Panc1 (cell line): Measurements from ENCODE around the gene ARHGEF28. TPM values are rescaled to one million over a fixed set of nuclear protein-coding genes. Genes with fewer than 3 reads are reported as not detected.

Experiments
- ATAC-seq: fragments of 200-7000 bp; cut with Tn5 transposase; 2 replicates; pipeline ENCODE4 v1.9.1; 2020; ENCODE audit warnings: mild to moderate bottlenecking, moderate library complexity
- BruUV-seq: library from RNA; stranded (reverse); fragments of 400-500 nt; replicated peaks from 2 replicates; lab custom pipeline; 2021; lab: Mats Ljungman, UMichigan
- CTCF ChIA-PET: fragments of 300-600 bp; sonication (Branson Sonifier 250); formaldehyde crosslinking; loops from one replicate; lab custom pipeline; 2022; ENCODE audit warnings: antibody characterized with exemption; lab: Charles Lee
- POLR2A ChIA-PET: fragments of 300-600 bp; sonication (Branson Sonifier 250); formaldehyde crosslinking; loops from one replicate; lab custom pipeline; 2022; ENCODE audit warnings: antibody characterized with exemption; lab: Charles Lee
- DNase-seq: peaks from one replicate; pipeline ENCODE4 v3.0.0-alpha.2; 2010; ENCODE audit warnings: low read depth, low spot score
- H3K27ac ChIP-seq: 2 replicates; pipeline ENCODE4 v1.5.1; 2011; ENCODE audit warnings: mild to moderate bottlenecking, low read length, inconsistent platforms
- H3K27me3 ChIP-seq: fragments of 200-500 bp; sonication (Bioruptor generic); 2 replicates; pipeline ENCODE4 v1.6.0; 2014; ENCODE audit warnings: low read length, inconsistent platforms; ENCODE audit not compliant: control insufficient read depth, insufficient read depth
- H3K36me3 ChIP-seq: fragments of 200-500 bp; sonication (Bioruptor generic); 2 replicates; pipeline ENCODE4 v1.5.1; 2014; ENCODE audit warnings: inconsistent platforms, mild to moderate bottlenecking, low read length, moderate library complexity; ENCODE audit not compliant: control insufficient read depth, insufficient read depth
- H3K4me1 ChIP-seq: 2 replicates; pipeline ENCODE4 v1.5.1; 2011; ENCODE audit warnings: inconsistent platforms, mild to moderate bottlenecking, low read length, moderate library complexity; ENCODE audit not compliant: control insufficient read depth, insufficient read depth
- H3K4me3 ChIP-seq, 2 experiments: 2 replicates each; pipeline ENCODE4 v1.5.1; 2011 to 2012; ENCODE audit warnings: low read depth in 2 of 2, low read length in 2 of 2, mild to moderate bottlenecking in 2 of 2, inconsistent platforms in 1 of 2, moderate library complexity in 1 of 2
- H3K9me3 ChIP-seq: fragments of 200-500 bp; sonication (Bioruptor generic); 2 replicates; pipeline ENCODE4 v1.5.1; 2014; ENCODE audit warnings: low read depth, mild to moderate bottlenecking, inconsistent platforms, low read length, moderate library complexity; ENCODE audit not compliant: control insufficient read depth, insufficient read depth
- POLR2AphosphoS5 ChIP-seq: IDR thresholded peaks from 2 replicates; pipeline ENCODE4 v1.6.1; 2012; ENCODE audit warnings: mild to moderate bottlenecking, low read depth, low read length, moderate library complexity
- SIN3A ChIP-seq: IDR thresholded peaks from 2 replicates; pipeline ENCODE4 v1.6.1; 2012; ENCODE audit warnings: low read depth, mild to moderate bottlenecking, low read length, moderate library complexity, borderline replicate concordance; ENCODE audit not compliant: insufficient read depth
- TCF7L2 ChIP-seq: IDR thresholded peaks from 2 replicates; pipeline ENCODE4 v1.6.1; 2011; ENCODE audit warnings: mild to moderate bottlenecking, low read depth, low read length, inconsistent platforms
- in situ Hi-C: cut with HindIII; loops from 2 replicates; pipeline ENCODE4 v1.10.0; 2016; ENCODE audit warnings: low sequenced_read_pairs, low pct_unique_long_range_greater_than_20kb
- intact Hi-C: fragments of 100-400 bp; cut with micrococcal nuclease; formaldehyde crosslinking; loops from one replicate; pipeline ENCODE4 v1.10.0; 2022; ENCODE audit not compliant: unreplicated experiment
- total RNA-seq: library from RNA; stranded (reverse); gene quantifications from one replicate; pipeline ENCODE4 v1.2.1, GENCODE V29; 2021; ENCODE audit not compliant: unreplicated experiment
- TF ChIP-seq, protein P1 (sequence below), 2 experiments: IDR thresholded peaks; 2 replicates each; pipeline ENCODE4 v1.6.1; 2011 to 2012; ENCODE audit warnings: low read depth in 2 of 2, control low read depth in 1 of 2, low read length in 1 of 2, mild to moderate bottlenecking in 1 of 2, moderate library complexity in 1 of 2; ENCODE audit not compliant: insufficient read depth in 1 of 2
- TF ChIP-seq, protein P2 (sequence below): fragments of 450-650 bp; IDR thresholded peaks from 2 replicates; pipeline ENCODE4 v1.5.1; 2017; ENCODE audit warnings: mild to moderate bottlenecking

Gene ARHGEF28
- total RNA-seq, 1 experiment from 2014 or later: 34.8 TPM

DNA sequence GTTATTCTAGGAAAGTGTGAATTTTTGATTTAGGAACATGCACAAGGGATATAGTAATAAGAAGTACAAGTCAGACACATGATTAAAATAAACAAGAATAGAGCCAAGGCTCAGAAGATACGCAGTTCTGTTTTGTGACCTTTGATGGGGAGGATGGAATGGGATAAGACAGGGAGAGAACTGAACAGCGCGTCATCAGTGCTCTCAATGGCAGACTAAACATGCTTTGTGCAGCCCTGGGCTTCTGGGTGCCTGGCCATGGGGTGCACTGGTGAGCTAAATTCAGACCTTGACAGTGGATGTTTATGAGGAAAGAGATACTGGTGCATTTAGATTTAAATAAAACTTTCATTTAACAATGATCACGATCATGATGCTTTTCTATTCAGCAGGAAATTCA is 309.7 kb downstream of the ARHGEF28 start:
- CTCF ChIA-PET: no interaction called here
- no peak for DNase-seq
- H3K4me3 ChIP-seq: no peak overlapping the region
- H3K36me3 ChIP-seq: no peaks in the 10 kb centered on the region
- H3K27me3 ChIP-seq: no peaks in the 10 kb centered on the region
- no peak overlapping the region for H3K27ac ChIP-seq
- POLR2A ChIA-PET: no interaction called here
- TF ChIP-seq POLR2AphosphoS5 (no peak), SIN3A (no peak), TCF7L2 (no peak)
- TF ChIP-seq, protein P1, sequence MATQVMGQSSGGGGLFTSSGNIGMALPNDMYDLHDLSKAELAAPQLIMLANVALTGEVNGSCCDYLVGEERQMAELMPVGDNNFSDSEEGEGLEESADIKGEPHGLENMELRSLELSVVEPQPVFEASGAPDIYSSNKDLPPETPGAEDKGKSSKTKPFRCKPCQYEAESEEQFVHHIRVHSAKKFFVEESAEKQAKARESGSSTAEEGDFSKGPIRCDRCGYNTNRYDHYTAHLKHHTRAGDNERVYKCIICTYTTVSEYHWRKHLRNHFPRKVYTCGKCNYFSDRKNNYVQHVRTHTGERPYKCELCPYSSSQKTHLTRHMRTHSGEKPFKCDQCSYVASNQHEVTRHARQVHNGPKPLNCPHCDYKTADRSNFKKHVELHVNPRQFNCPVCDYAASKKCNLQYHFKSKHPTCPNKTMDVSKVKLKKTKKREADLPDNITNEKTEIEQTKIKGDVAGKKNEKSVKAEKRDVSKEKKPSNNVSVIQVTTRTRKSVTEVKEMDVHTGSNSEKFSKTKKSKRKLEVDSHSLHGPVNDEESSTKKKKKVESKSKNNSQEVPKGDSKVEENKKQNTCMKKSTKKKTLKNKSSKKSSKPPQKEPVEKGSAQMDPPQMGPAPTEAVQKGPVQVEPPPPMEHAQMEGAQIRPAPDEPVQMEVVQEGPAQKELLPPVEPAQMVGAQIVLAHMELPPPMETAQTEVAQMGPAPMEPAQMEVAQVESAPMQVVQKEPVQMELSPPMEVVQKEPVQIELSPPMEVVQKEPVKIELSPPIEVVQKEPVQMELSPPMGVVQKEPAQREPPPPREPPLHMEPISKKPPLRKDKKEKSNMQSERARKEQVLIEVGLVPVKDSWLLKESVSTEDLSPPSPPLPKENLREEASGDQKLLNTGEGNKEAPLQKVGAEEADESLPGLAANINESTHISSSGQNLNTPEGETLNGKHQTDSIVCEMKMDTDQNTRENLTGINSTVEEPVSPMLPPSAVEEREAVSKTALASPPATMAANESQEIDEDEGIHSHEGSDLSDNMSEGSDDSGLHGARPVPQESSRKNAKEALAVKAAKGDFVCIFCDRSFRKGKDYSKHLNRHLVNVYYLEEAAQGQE (IDR thresholded peaks at IDR 0.05; ENCODE audit: insufficient read depth in 1 of 2, low read depth in 2 of 2, low read length in 1 of 2): no peak
- TF ChIP-seq, protein P2, sequence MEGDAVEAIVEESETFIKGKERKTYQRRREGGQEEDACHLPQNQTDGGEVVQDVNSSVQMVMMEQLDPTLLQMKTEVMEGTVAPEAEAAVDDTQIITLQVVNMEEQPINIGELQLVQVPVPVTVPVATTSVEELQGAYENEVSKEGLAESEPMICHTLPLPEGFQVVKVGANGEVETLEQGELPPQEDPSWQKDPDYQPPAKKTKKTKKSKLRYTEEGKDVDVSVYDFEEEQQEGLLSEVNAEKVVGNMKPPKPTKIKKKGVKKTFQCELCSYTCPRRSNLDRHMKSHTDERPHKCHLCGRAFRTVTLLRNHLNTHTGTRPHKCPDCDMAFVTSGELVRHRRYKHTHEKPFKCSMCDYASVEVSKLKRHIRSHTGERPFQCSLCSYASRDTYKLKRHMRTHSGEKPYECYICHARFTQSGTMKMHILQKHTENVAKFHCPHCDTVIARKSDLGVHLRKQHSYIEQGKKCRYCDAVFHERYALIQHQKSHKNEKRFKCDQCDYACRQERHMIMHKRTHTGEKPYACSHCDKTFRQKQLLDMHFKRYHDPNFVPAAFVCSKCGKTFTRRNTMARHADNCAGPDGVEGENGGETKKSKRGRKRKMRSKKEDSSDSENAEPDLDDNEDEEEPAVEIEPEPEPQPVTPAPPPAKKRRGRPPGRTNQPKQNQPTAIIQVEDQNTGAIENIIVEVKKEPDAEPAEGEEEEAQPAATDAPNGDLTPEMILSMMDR: no peak
- H3K9me3 ChIP-seq: no peaks in the 10 kb centered on the region
- ATAC-seq: no peak
- in situ Hi-C loops (no loop called here), intact Hi-C loops (no loop called here)
- no TSS peak for BruUV-seq
- H3K4me1 ChIP-seq: no peaks in the 10 kb centered on the region

DNA sequence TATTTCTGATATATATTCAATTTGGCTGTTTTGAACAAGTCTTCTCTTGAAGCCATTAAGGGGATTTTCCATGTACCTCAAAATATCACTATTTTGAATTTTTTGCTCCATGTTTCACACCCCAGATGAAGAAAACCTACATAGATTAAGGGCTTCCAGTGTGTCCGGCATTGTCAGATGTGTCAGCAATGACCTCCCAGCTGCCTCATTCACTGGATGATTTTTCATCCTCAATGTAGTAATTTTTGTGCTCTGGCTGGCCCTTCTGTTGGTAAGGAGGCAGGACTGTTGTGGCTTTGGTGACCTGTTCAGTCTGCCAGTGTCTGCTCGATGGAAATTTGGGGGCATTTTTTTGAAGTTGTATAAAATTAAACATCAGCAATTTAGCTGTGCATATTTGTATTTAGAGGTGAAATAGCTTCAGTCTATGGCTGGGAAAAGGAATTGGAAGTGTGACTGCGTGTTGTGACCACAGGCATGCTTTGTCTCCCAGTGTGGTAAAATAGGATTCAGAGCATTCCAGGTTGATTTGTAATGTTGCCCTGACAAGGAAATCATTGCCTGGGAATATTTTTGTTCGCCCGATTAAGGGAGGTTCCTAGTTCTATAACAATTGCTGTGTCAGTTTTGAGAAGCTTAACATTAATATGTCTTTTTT is 312.4 kb downstream of the ARHGEF28 start:
- ATAC-seq (peak; percentile 82), DNase-seq (peak; percentile 33)
- no peak overlapping the region for H3K4me3 ChIP-seq
- ChIA-PET CTCF (no interaction called here), POLR2A (interaction anchor here (0.6 kb wide), 1 partner anchor 1539 kb away, joined by 17 read pairs; no protein-coding TSS in a partner anchor)
- H3K27me3 ChIP-seq: no peaks in the 10 kb centered on the region
- H3K27ac ChIP-seq: no peak overlapping the region
- H3K36me3 ChIP-seq: no peaks in the 10 kb centered on the region
- intact Hi-C loops (no loop called here), in situ Hi-C loops (no loop called here)
- TF ChIP-seq TCF7L2: no peak
- no peak for TF ChIP-seq SIN3A
- TF ChIP-seq, protein P2: no peak
- no peaks in the 10 kb centered on the region for H3K9me3 ChIP-seq
- H3K4me1 ChIP-seq: no peaks in the 10 kb centered on the region
- no TSS peak for BruUV-seq
